Stimulated activated CD4-positive, alpha-beta T cell treated with anti-CD3 and anti-CD28 coated beads, Interleukin-1b, Interleukin-23, amount 100 ng/mL, for 48 hours (primary cell): ENCODE measurements around the gene IRX4.

Source experiments
- DNase-seq: peaks from one replicate; pipeline ENCODE4 v3.0.0-alpha.2; 2020

The IRX4 gene

GRCh38 chr5:1835431-1835830 is 47.3 kb downstream of the IRX4 start:
- no peak for DNase-seq

- no peak for DNase-seq
Measured at GRCh38 chr5:1834721-1835429, 47.9 kb downstream of the IRX4 start.

GRCh38 chr5:1834022-1834551 is 48.6 kb downstream of the IRX4 start:
- DNase-seq: no peak

- DNase-seq: no peak
Measured at GRCh38 chr5:1833264-1834021, 49.3 kb downstream of the IRX4 start.

GRCh38 chr5:1832511-1833250 is 50.0 kb downstream of the IRX4 start:
- no peak for DNase-seq

- DNase-seq: no peak
Measured at GRCh38 chr5:1831677-1832313, 50.9 kb downstream of the IRX4 start.

GRCh38 chr5:1831257-1831656 is 51.5 kb downstream of the IRX4 start:
- no peak for DNase-seq

GRCh38 chr5:1830571-1831228 is 52.0 kb downstream of the IRX4 start:
- no peak for DNase-seq

- no peak for DNase-seq
Measured at GRCh38 chr5:1827886-1828397, 54.8 kb downstream of the IRX4 start.
